ENCODE results near the gene RNASEL. TPM values are rescaled to one million over a fixed set of nuclear protein-coding genes. Genes with fewer than 3 reads are reported as not detected.

The RNASEL gene
- total and polyA plus RNA-seq, 2 experiments from 2014 or later: 0.37 to 0.94 TPM

- TF ChIP-seq CTCF (conservative IDR thresholded peaks at IDR 0.05; ENCODE audit: low read depth in 2 of 2): no peak
- TF ChIP-seq POLR2AphosphoS5 (IDR thresholded peaks at IDR 0.05; ENCODE audit: low read depth): no peak
- TF ChIP-seq ZNF331 (CRISPR knock-in tag; IDR thresholded peaks at IDR 0.05; ENCODE audit: low read depth): no peak
- no peak for TF ChIP-seq EZH2phosphoT487 (IDR thresholded peaks at IDR 0.05; ENCODE audit: unreplicated experiment)
- no peak for TF ChIP-seq EZH2 (IDR thresholded peaks at IDR 0.05; ENCODE audit: low read depth, unreplicated experiment)
- TF ChIP-seq ETS1 (IDR thresholded peaks at IDR 0.05): no peak
Observed at GRCh38 chr1:182556279-182556678, 32.8 kb downstream of the RNASEL start (continued).

- Mint-ChIP-seq H3K27ac (no peak overlapping the region), H3K4me1 (no peaks in the 10 kb centered on the region), H3K27me3 (ENCODE audit: insufficient read depth, low read depth, poor library complexity) (no peaks in the 10 kb centered on the region), H3K9me3 (peaks cover 7% of the 10 kb centered on the region; the same call in 2 of the 3 replicates), H3K36me3 (ENCODE audit: low read depth) (0 out of 3 replicates have a peak, but pooled peaks cover 2% of the 10 kb centered on the region), H3K4me3 (no peak overlapping the region)
- no peaks in the 10 kb centered on the region for H3K4me1 ChIP-seq (ENCODE audit: insufficient read depth)
- H3K27me3 ChIP-seq (ENCODE audit: insufficient read depth): no peaks in the 10 kb centered on the region
- no peaks in the 10 kb centered on the region for H3F3A ChIP-seq (replicated peaks; ENCODE audit: low read depth)
- DNase-seq (ENCODE audit: low spot score) (no peak), ATAC-seq (no peak)
- no peaks in the 10 kb centered on the region for H4K20me1 ChIP-seq (replicated peaks; ENCODE audit: insufficient read depth)
- H3K9me2 ChIP-seq (ENCODE audit: insufficient read depth): peaks cover 4% of the 10 kb centered on the region; the same call in 1 of the 2 replicates
- H3K36me3 ChIP-seq (ENCODE audit: insufficient read depth): no peaks in the 10 kb centered on the region
- H3K4me3 ChIP-seq: no peak overlapping the region
- no peaks in the 10 kb centered on the region for H3K79me2 ChIP-seq (replicated peaks; ENCODE audit: insufficient read depth)
- no peak overlapping the region for H2AFZ ChIP-seq
- no peak for TF ChIP-seq ETS1 (IDR thresholded peaks at IDR 0.05)
- no peak for TF ChIP-seq EZH2 (IDR thresholded peaks at IDR 0.05; ENCODE audit: low read depth, unreplicated experiment)
- TF ChIP-seq ZNF331 (CRISPR knock-in tag; IDR thresholded peaks at IDR 0.05; ENCODE audit: low read depth): no peak
- TF ChIP-seq EZH2phosphoT487 (IDR thresholded peaks at IDR 0.05; ENCODE audit: unreplicated experiment): no peak
- no peak for TF ChIP-seq CREB1 (CRISPR knock-in tag; IDR thresholded peaks at IDR 0.05; ENCODE audit: low read depth)
- H3K4me2 ChIP-seq: no peak overlapping the region
- H3K27ac ChIP-seq (ENCODE audit: low read depth): no peak overlapping the region
Observed at GRCh38 chr1:182555493-182555892, 33.6 kb downstream of the RNASEL start.

- Mint-ChIP-seq H3K27me3 (ENCODE audit: insufficient read depth, low read depth, poor library complexity) (no peaks in the 10 kb centered on the region), H3K4me1 (no peaks in the 10 kb centered on the region), H3K4me3 (no peak overlapping the region), H3K9me3 (peaks cover 7% of the 10 kb centered on the region; the same call in 2 of the 3 replicates), H3K36me3 (ENCODE audit: low read depth) (0 out of 3 replicates have a peak, but pooled peaks cover 2% of the 10 kb centered on the region), H3K27ac (no peak overlapping the region)
- no peak overlapping the region for H3K27ac ChIP-seq (ENCODE audit: low read depth)
- no peaks in the 10 kb centered on the region for H3K27me3 ChIP-seq (ENCODE audit: insufficient read depth)
- no peak overlapping the region for H2AFZ ChIP-seq
- H3K9me2 ChIP-seq (ENCODE audit: insufficient read depth): peaks cover 4% of the 10 kb centered on the region
- no peaks in the 10 kb centered on the region for H3K36me3 ChIP-seq (ENCODE audit: insufficient read depth)
- TF ChIP-seq EZH2phosphoT487 (IDR thresholded peaks at IDR 0.05; ENCODE audit: unreplicated experiment): no peak
- no peak for TF ChIP-seq CTCF (conservative IDR thresholded peaks at IDR 0.05; ENCODE audit: low read depth in 2 of 2)
- no peak for TF ChIP-seq POLR2AphosphoS5 (IDR thresholded peaks at IDR 0.05; ENCODE audit: low read depth)
- TF ChIP-seq REST (IDR thresholded peaks at IDR 0.05; ENCODE audit: unreplicated experiment): no peak
- TF ChIP-seq EZH2 (IDR thresholded peaks at IDR 0.05; ENCODE audit: low read depth, unreplicated experiment): no peak
- no peak overlapping the region for H3K4me3 ChIP-seq
- no peak overlapping the region for H3K4me2 ChIP-seq
- no peak for DNase-seq (ENCODE audit: low spot score)
- no peaks in the 10 kb centered on the region for H3K79me2 ChIP-seq (replicated peaks; ENCODE audit: insufficient read depth)
- ATAC-seq: no peak
- no peaks in the 10 kb centered on the region for H3K4me1 ChIP-seq (ENCODE audit: insufficient read depth)
- no peaks in the 10 kb centered on the region for H4K20me1 ChIP-seq (replicated peaks; ENCODE audit: insufficient read depth)
- H3F3A ChIP-seq (replicated peaks; ENCODE audit: low read depth): no peaks in the 10 kb centered on the region
Observed at GRCh38 chr1:182552527-182552926, 36.5 kb downstream of the RNASEL start.

Measured in GM23338 (cell line).